CD4-positive, alpha-beta T cell (primary cell): ENCODE data around the gene NCOR2. TPM values are rescaled to one million over a fixed set of nuclear protein-coding genes. Genes with fewer than 3 reads are reported as not detected.

ENCODE experiments used
- ATAC-seq: fragments of 200-7000 bp; cut with Tn5 transposase; one replicate; pipeline ENCODE4 v1.10.0; 2022; ENCODE audit warnings: mild to moderate bottlenecking; ENCODE audit not compliant: poor library complexity
- CTCF ChIA-PET: fragments of 350-600 bp; sonication (Branson Sonifier 250); formaldehyde crosslinking; loops from one replicate; lab custom pipeline; 2021; ENCODE audit warnings: antibody characterized with exemption, inconsistent platforms; lab: Charles Lee
- POLR2A ChIA-PET: fragments of 350-600 bp; sonication (Branson Sonifier 250); formaldehyde crosslinking; loops from one replicate; lab custom pipeline; 2021; ENCODE audit warnings: antibody characterized with exemption, inconsistent platforms; lab: Charles Lee
- DNase-seq, 14 experiments: peaks; one replicate each; pipeline ENCODE4 v3.0.0-alpha.2; 2013 to 2020; ENCODE audit warnings: mixed read lengths in 2 of 14
- H3K27ac ChIP-seq, 2 donors: one replicate each; pipeline versions ENCODE4 v1.5.1 to v1.7.0; 2013; ENCODE audit warnings: low read length in 2 of 2, low read depth in 1 of 2, mild to moderate bottlenecking in 1 of 2
- H3K27me3 ChIP-seq, 2 experiments: 1 replicate in 1 of 2; 2 replicates in 1 of 2; pipeline versions ENCODE4 v1.6.1 to v1.7.0; 2013; ENCODE audit warnings: low read length in 2 of 2, control low read depth in 1 of 2, mild to moderate bottlenecking in 1 of 2, moderate library complexity in 1 of 2; ENCODE audit not compliant: insufficient read depth in 2 of 2, control insufficient read depth in 1 of 2
- H3K36me3 ChIP-seq: one replicate; pipeline ENCODE4 v1.6.1; 2013; ENCODE audit warnings: low read length, control low read depth; ENCODE audit not compliant: insufficient read depth
- H3K4me1 ChIP-seq: one replicate; pipeline ENCODE4 v1.6.1; 2013; ENCODE audit warnings: low read length, control low read depth; ENCODE audit not compliant: insufficient read depth
- H3K4me3 ChIP-seq: one replicate; pipeline ENCODE4 v1.5.1; 2013; ENCODE audit warnings: mild to moderate bottlenecking, low read length, moderate library complexity
- H3K9me3 ChIP-seq, 2 experiments: 1 replicate in 1 of 2; 2 replicates in 1 of 2; pipeline versions ENCODE4 v1.6.1 to v1.7.0; 2013; ENCODE audit warnings: low read length in 2 of 2, mild to moderate bottlenecking in 2 of 2, control low read depth in 1 of 2, moderate library complexity in 1 of 2; ENCODE audit not compliant: control insufficient read depth in 1 of 2, insufficient read depth in 1 of 2
- H3K27ac Mint-ChIP-seq: one replicate; pipeline ENCODE4 v1.8.0; 2020; ENCODE audit warnings: mixed read lengths
- H3K27me3 Mint-ChIP-seq: one replicate; pipeline ENCODE4 v1.8.0; 2021; ENCODE audit warnings: mixed read lengths
- H3K36me3 Mint-ChIP-seq: one replicate; pipeline ENCODE4 v1.8.0; 2021; ENCODE audit warnings: low read depth, mixed read lengths
- H3K4me1 Mint-ChIP-seq: one replicate; pipeline ENCODE4 v1.8.0; 2021; ENCODE audit warnings: low read depth, mixed read lengths
- H3K4me3 Mint-ChIP-seq: one replicate; pipeline ENCODE4 v1.8.0; 2020; ENCODE audit warnings: mild to moderate bottlenecking, mixed read lengths
- H3K9me3 Mint-ChIP-seq: one replicate; pipeline ENCODE4 v1.8.0; 2020; ENCODE audit warnings: mixed read lengths
- CTCF ChIP-seq: fragments of 200-600 bp; IDR thresholded peaks from one replicate; pipeline ENCODE4 v1.8.0; 2022; ENCODE audit warnings: antibody characterized with exemption, mild to moderate bottlenecking
- intact Hi-C, 2 experiments: fragments of 100-400 bp; cut with DNase I in 1 of 2; cut with micrococcal nuclease in 1 of 2; formaldehyde crosslinking; loops; one replicate each; pipeline versions ENCODE4 v1.15.1 to v1.9.0; 2023 to 2025; cut with DNase I, micrococcal nuclease
- total RNA-seq, 174 experiments: library from RNA in 2 of 174; stranded (reverse) in 2 of 174; gene quantifications; one replicate each; pipeline ENCODE4 v1.2.3 and lab custom pipeline; 2021 to 2026

Gene NCOR2
- total RNA-seq, 2 experiments from 2014 or later = 133 to 140 TPM

GRCh38 chr12:124605883-124606774 lies 38.7 kb upstream of the NCOR2 start:
- no peak overlapping the region for H3K27ac Mint-ChIP-seq
- H3K27me3 Mint-ChIP-seq = no peaks in the 10 kb centered on the region
- H3K9me3 Mint-ChIP-seq = no peaks in the 10 kb centered on the region
- H3K4me1 Mint-ChIP-seq = peaks cover 42% of the 10 kb centered on the region
- ATAC-seq (no peak), DNase-seq (no peak)
- Histone ChIP-seq H3K4me3 (no peak overlapping the region), H3K27me3 (no peaks in the 10 kb centered on the region), H3K36me3 (no peaks in the 10 kb centered on the region), H3K27ac (no peak overlapping the region), H3K9me3 (no peaks in the 10 kb centered on the region), H3K4me1 (peaks cover 37% of the 10 kb centered on the region)
- ChIA-PET CTCF (no interaction called here), POLR2A (no interaction called here)
- no peak overlapping the region for H3K4me3 Mint-ChIP-seq
- intact Hi-C loops = no loop called here
- TF ChIP-seq CTCF = no peak
- no peaks in the 10 kb centered on the region for H3K36me3 Mint-ChIP-seq

- Mint-ChIP-seq H3K9me3 (no peaks in the 10 kb centered on the region), H3K4me3 (no peak overlapping the region), H3K4me1 (peaks cover 38% of the 10 kb centered on the region), H3K36me3 (no peaks in the 10 kb centered on the region), H3K27me3 (no peaks in the 10 kb centered on the region), H3K27ac (no peak overlapping the region)
- intact Hi-C loops = no loop called here
- Histone ChIP-seq H3K4me1 (peaks cover 31% of the 10 kb centered on the region), H3K9me3 (no peaks in the 10 kb centered on the region), H3K36me3 (no peaks in the 10 kb centered on the region), H3K4me3 (no peak overlapping the region), H3K27ac (no peak overlapping the region), H3K27me3 (no peaks in the 10 kb centered on the region)
- no peak for TF ChIP-seq CTCF
- ATAC-seq = no peak
- ChIA-PET POLR2A (no interaction called here), CTCF (no interaction called here)
- no peak for DNase-seq
Measured at GRCh38 chr12:124605150-124605882, 37.9 kb upstream of the NCOR2 start.

- no peak overlapping the region for H3K4me3 ChIP-seq
- no peak for TF ChIP-seq CTCF
- ATAC-seq (no peak), DNase-seq (no peak)
- intact Hi-C loops = no loop called here
- no peaks in the 10 kb centered on the region for H3K27me3 Mint-ChIP-seq
- ChIA-PET POLR2A (no interaction called here), CTCF (interaction anchor here (0.5 kb wide), 1 partner anchor 44 kb away, joined by 3 read pairs; no protein-coding TSS in a partner anchor)
- no peaks in the 10 kb centered on the region for H3K27me3 ChIP-seq
- peaks cover 21% of the 10 kb centered on the region for H3K4me1 ChIP-seq
- no peak overlapping the region for H3K4me3 Mint-ChIP-seq
- peaks cover 30% of the 10 kb centered on the region for H3K4me1 Mint-ChIP-seq
- H3K27ac ChIP-seq = no peak overlapping the region
- H3K9me3 Mint-ChIP-seq = no peaks in the 10 kb centered on the region
- H3K36me3 Mint-ChIP-seq = no peaks in the 10 kb centered on the region
- H3K9me3 ChIP-seq = peaks cover 3 to 4% of the 10 kb centered on the region in 2 experiments
- no peak overlapping the region for H3K27ac Mint-ChIP-seq
- no peaks in the 10 kb centered on the region for H3K36me3 ChIP-seq
Measured at GRCh38 chr12:124604264-124604680, 36.9 kb upstream of the NCOR2 start.
